Glomerular visceral epithelial cell (primary cell): ENCODE data around the gene GTSF1L.
A peak's percentile ranks its signal among the peaks of the same experiment; 100 is the strongest.

Experiments
- DNase-seq: peaks from one replicate; pipeline ENCODE4 v3.0.0-alpha.2; 2016; ENCODE audit errors: extremely low spot score

GTSF1L gene

DNA sequence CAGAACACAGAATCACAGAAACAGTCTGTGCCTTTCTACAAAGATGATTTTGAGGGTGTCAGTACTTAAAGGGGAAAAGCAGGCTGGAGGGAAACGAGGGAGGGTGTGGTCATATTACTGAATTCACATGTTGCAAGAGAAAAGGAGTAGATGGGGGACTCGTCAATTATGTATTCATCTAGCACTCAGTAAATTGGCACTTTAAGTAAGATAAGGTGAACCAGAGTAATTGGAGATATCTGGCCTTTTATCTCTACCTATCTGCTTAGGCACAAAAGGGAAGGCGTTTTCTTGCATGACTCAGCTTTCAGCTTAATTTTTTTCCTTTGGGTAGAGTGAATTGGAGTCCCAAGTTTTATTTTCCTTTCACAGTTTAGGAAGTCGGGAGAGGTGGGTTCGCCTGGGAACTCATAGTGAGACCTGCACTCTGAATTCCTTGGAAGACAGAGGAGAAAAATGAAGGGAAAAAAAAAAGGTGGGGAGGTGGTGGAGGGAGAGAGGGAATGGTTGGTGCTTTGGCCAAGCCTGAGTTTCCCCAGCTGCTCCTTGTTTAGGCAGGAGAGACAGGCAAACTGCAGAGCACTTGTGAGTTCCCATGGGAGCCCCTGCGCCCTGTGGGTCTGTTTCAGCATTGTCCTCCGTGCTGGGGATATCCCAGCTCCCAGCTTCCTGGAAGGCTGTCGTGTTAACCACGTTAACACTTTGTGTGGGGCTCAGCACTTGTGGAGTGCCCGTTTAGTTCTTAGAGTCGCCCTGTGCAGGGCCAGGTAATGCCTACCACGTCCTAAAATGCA lies 19.7 kb upstream of the GTSF1L start:
- DNase-seq: no peak

DNA sequence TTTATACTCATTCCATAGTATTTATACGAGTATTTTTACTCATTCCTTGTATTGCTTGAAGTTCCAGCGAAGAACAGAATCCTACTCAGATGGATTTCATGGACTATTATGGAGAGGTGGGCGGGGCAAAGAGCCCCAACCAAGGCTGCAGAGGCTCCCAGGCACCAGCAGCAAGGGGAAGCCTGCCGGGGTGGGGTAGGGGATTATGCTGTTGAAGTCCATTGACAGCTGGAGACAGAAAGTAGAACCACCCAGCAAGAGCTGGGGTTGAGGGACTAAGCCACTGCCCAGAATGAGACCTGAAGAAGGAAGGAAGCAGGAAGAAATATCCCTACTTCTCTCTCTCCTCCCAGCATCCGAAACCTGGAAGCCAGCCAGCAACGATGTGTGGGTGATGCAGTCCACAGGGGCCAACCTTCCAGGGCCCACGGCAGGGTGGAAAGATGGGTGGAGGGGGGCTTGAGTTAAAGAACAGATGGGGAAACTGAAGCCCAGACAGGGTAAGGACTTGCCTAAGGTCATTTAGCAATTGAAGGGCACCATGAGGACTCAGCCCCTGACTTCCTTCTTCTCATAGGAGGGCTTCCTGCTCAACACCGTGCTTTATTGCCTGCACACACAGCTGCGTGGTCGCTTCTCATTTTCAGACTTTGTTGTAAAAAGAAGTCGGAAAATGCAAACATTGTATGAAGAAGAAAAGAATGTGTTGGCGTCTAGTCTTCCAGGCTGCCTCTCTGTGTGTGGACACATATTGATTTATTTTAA lies 18.3 kb upstream of the GTSF1L start:
- DNase-seq: no peak

DNA sequence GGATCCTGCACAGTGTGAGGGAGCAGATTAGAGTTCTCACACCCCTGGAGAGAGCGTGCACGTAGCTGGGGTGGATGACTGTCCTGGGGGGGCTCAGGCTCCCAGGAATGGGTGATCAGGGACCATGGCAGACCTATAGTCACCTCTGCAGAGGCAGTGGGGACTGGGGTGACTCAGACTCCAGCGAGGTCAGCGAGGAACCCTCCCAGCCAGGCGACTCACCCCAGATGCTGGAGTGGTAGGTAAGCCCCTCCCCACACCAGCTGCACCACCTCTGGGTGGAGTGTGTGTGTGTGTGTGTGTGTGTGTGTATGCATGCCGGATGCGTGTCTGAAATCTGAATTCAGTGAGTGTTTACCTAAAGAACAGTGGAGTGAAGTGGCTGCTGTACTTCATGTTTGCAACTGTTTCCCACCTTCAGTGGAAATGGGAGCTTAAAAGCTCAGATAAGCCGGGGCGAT lies 17.4 kb upstream of the GTSF1L start:
- DNase-seq: peak; percentile 61

DNA sequence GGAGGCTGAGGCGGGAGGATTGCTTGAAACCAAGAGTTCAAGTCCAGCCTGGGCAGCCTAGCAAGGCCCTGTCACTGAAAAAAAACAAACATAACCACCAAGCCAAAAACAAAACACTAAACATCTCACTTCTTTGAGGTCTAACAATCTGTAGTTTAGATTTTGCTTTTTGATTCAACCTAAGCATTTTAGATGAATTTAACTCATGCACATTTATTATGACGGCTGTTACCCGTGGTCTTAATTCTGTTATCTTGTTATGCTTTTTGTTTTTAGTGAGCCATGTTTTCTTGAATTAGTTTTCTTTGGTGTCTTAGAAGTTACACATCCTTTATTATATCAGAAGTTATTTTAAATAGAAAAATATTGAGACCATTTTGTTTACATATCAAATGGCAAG lies 13.8 kb upstream of the GTSF1L start:
- DNase-seq: no peak

DNA sequence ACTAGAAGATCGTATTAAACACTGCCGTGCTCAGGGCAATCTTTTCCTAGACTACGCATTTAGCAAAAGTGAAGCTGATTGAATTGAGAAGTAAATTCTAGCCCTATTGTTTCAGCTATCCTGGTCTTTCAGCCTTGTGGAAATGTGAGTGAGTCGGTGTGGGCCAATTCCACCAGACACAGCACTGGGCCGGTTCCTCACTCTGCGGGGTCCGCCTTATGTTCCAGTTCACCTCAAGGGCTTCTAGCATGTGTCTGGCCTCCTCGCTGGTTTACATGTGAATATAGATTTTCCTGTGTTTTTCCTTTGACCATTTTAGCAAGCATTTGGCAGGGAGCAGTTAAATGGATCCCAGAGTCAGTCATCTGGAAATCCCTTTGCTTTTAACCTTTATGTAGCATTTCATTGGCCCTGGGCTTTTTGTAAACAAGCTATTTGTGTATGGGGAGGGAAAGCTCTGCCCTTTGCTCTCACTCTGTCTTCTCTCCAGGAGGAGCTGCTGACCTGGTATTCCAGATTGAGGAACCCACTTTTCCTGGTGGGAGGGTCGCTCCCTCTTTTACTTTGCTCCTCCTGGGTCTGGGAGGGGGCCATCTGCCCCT lies 12.4 kb upstream of the GTSF1L start:
- DNase-seq: no peak

DNA sequence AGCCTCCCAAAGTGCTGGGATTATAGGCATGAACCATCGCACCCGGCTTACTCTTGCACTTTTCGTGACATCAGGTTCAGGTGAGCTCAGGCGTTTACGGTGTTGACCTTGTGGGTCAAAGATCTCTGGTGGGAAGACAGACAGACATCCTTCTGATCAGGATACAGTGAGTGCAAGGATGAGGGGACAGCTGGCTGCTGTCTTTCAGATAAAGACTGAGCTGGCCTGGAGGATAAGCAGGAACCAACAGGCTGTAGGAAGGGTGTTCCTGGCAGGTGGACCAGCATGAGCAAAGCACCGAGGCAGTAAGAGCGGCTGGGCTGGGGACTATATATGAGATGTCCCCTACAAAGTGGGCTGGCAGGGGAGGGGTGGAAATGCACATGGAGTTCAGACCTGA lies 11.1 kb upstream of the GTSF1L start:
- DNase-seq: no peak

DNA sequence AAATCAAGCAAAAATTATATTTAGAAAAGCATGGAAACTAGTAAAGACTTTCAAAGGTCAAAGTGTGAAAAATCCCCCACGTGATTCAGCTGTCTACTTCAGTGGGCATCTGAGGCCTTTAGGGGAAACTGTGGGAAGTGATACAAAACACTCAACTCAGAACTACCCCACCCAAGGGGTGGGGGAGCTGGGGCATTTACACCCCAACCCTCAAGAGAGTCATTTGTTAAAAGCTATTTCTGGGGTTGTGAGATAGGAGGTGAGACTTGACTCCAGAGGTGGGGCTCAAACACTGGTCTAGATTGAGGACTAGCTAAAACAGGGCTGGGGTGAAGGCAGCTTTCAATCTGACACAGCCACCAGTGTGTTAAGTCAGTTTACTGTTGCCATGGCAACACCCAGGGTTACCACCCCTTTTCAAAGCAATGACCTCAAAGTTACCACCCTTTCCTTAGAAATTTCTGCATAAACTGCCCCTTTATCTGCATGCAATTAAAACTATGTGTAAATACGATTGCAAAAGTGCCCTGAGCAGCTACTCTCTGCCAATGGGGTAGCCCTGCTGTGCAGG lies 9.9 kb upstream of the GTSF1L start:
- DNase-seq: no peak

DNA sequence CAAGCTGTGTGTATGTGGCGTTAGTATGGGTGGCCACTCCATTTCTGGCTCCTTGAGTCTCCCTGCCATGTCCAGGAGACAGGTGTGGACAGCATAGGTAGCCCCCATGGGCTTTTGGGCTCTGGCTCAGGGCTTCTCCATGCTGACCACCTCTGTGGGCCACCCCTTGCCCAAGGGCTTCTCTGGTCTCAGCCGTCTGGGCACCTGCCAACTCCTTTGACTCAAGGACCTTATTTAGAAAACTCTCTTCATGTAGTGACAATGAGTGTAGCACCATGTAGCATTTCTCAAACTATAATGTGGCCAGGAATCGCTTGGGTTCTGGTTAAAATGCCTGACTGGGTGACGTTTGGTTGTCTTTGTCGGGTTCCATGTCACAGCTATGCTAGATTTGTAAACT lies 5.1 kb upstream of the GTSF1L start:
- no peak for DNase-seq

DNA sequence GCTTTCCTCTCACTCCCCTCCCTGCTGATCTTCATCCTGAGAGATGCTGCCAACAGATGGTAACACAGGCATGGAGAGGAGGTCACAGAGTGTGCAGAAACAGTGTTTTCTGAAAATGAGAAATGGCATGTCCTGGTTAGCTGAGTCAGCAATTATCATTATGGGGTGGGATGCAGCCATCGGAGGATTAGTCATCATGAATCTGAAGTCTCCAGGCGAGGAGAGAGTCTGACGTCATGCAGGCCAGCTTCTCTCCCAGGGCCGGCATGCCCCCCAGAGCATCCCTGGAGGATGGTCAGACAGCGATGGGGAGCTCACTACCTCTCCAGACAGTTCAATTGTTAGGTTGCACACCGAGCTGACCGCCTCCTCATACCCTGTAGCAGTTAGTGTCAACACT lies 4.7 kb upstream of the GTSF1L start:
- peak; percentile 29 for DNase-seq

DNA sequence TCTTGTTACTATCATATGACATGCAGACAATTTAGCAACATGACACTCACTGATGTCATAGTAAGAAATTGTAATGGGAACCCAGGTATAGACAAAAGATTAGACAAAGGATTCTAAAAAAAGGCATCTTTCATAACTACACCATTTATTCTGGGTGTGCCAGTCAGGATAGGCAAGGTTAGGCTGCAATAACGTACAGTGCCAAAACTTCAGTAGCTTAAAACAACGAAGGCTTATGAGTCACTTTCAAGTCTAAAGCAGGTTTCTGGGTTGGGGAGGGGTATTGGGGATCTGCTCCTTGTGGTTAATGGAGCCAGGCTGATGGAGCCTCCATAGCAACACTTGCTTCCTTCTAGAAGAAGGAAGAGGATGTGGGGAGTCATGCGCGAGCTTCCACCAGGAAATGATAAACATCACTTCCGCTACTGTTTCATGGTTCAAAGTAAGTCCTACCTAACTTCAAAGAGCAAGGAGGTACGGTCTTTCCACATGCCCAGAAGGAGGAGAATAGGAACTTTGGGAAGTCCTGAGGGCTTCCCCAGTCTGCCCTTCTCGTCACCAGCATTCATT lies 2.0 kb upstream of the GTSF1L start:
- no peak for DNase-seq

DNA sequence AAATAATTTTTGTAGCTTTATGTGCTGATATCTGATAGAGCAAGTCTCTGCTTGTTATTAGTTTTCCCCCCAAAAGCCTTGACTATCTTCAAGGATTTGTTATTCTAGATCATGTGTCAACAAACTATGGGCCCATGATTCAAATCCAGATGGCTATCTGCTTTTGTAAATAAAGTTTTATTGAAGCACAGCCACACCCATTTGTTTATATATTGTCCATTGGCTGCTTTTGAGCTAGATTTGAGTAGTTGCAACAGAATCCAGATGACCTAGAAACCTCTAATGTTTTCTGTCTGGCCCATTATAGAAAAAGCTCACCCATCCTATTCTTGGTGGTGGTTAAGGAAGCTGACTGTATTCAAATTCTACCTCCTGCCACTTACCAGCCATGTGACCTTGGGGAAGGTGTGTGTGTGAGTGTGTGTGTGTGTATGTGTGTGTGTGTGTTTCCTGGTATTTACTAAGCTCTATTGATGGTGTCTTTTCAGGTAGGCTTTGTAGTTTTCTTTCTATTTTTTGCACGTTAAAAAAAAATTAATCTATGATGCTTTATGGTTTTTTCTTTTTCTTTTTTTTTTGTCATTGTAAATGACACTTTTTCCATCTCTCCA lies 1.3 kb upstream of the GTSF1L start:
- no peak for DNase-seq

DNA sequence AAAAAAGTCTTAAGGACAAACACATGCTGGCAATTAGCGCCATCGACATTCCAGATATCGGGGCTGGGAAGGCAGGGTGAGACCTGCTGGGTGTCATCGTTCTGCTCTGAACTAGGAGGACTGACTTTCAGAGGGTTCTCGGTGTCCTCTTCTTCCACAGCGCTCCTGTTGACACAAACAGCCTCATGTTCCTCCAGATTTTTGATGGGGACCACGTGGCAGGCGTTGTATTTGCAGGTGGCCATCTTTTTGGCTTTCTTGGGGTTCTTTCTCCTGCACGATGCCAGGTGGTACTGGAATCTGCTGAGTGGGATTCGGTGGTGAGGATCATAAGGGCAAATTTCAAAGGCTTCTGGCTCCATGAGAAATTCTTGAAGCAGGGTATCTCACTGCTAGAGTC lies 469 bp downstream of the GTSF1L start:
- DNase-seq: no peak

DNA sequence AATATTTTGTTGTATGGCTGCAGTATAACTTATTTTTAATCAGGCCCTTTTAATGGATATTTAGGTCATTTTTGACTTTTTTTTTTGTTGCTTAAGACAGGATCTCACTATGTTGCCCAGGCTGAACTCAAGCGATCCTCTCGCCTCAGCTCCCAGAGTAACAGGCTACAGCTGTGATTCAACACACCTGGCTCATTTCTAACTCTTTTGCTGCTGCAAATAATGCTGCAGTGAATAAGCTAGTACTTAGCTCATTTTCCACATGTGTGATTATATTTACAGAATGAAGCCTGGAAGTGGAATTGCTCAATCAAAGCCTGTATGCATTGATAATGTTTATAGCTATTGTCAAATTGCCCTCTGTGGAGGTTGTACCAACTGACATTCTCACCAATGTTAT lies 1.1 kb downstream of the GTSF1L start:
- no peak for DNase-seq

DNA sequence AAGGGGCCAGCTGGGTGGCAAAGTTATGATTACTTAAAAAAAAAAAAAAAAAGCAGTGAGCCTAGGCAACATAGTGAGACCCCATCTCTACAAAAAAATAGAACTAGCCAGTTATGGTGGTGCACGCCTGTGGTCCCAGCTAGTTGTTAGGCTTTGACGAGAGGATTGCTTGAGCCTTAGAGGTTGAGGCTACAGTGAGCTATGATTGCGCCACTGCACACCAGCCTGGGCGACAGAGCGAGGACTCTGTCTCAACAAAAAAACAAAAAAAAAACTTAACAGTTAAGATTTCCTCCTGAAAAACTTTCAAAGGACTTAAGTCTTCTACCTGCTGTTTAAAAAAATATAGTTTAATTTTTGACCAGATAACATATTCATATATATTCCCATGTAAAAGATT lies 2.4 kb downstream of the GTSF1L start:
- no peak for DNase-seq

DNA sequence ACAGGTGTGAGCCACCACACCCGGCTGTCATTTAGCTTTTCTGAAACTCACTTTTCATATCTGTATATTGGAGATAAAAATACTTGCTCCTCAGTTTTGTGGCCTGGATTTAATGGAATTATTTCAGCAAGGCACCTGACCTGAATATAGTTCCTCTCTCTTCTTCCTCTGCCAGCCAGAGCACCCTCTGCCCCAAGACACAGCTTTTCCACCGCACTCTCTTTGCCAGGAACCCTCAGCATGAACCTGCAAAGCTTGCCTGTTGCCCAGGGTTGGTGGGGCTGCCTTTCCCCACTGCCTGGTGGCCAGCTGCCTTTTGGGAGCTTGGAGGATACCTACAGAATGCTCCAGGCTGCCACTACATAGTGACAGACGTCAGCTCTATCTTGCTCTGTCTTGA lies 3.1 kb downstream of the GTSF1L start:
- no peak for DNase-seq

DNA sequence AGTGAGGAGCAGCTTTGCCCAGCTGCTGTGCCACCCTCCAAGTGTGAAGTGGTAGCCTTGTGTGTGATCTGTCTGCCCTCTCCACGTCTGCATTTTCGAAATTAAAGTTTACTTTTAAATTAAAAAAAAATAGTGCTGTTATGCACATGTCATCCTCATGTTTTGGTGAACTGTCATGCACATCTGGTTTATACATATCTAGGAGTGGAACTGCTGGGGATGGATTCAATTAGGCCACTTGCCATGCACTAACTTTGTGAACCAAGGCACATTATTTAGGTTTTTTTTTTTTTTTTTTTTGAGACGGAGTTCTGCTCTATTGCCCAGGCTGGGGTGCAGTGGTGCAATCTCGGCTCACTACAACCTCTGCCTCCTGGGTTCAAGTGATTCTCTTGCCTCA lies 3.6 kb downstream of the GTSF1L start:
- DNase-seq: no peak

DNA sequence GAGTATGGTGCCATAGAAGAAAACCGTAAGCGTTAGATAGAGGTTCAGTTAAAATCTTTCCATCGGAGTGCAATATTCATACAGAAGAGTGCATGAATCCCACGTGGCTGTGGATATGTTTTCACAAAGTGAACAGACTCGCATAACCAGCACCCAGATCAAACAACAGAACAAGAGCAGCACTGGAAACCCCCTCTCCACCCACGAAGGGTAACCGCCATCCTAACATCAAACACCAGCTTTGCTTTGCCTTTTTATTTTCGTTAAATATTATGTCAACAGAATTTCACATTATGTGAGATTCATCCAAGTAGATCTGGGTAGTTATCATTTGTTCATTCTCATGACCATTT lies 4.7 kb downstream of the GTSF1L start:
- no peak for DNase-seq

DNA sequence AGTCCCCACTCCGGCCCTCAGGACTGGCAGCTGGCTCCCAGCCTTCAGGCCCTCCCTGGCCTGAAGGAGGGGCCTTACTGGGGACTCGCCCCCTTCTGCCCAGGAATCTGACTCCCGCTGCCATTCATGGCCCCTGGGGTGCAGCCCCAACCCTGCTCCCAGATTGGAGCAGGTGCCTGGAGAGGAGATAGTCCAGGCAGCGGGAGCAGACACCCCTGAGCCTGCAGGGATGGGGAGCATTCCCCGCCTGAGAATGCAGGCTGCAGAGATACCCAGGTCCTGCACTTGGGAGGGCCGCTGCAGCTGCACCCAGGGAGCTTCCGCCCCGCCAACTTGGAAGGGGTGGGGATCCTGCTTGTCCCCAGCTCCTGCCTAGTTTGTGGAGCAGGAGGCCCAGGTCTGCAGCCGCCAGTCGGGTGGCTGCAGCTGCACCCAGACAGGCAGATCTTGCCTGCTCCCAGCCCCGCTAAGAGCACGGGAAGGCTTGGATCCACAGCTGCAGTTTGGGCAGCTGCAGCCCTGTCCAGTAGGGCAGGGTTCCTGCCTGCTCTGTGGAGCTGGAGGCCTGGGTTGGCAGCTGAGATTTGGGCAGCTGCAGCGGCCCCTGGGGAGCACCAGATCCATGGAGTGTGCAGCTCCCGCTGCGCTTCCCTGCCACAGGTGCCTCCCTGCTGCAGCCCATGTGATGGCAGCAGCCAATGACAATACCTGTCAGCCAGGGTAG lies 5.2 kb downstream of the GTSF1L start:
- DNase-seq: no peak

DNA sequence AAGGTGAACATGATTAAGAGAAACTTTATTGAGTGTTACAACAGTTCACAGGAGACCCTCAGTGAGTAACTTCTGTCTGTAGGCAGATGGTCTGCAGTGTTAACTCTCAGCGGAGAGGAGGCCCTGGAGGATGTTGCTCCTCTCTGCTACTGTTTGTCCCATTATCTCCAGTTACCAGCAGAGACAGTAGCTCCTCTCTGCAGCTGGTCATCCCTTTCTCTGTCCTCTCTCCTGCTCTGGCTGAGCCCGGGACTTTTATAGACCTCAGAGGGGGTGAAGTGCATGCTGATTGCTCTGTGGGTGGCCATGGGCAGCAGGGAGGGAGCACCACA lies 5.7 kb downstream of the GTSF1L start:
- DNase-seq: no peak

DNA sequence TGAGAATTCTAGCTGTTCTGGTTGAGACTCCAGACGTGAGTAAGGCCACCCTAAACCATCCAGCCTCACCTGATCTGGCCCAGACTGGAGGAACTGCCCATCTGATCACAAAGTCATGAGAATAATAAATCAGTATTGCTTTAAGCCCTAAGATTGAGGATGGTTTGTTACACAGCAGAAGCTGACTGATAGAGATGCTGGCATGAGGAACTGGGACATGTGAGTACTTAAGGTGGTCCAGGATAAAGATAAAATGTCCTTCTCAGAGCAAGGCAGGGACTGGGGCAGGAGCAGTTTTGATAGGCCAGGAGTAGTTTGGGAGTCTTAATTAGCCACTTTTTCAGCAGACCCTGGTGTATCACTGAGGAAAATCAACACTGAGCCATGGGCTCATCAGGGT lies 6.8 kb downstream of the GTSF1L start:
- DNase-seq: no peak

DNA sequence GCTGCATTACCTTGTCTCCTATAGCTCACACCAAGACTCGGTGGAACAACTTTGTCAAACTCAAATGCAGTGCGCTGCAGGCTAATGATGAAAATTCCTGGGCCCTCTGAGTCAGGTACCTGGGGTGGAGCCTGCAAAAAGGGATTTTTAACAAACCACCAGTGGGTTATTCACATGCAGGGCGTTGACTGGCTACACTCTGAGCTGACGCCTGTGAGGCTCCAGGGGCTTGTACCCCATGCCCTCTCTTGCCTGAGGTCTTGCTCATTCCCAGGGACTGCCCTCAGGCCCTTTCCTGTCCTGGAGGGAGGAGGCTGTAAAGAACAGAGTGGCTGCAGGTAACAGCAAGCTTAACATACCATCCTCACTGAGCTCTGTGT lies 9.2 kb downstream of the GTSF1L start:
- DNase-seq: no peak
